GM12892 (cell line): ENCODE results near the gene CCT2.

Source experiments
- POLR2A ChIP-seq: IDR thresholded peaks from 2 replicates; pipeline ENCODE4 v1.6.1; 2011; ENCODE audit warnings: low read depth, low read length, control low read depth
- POLR2AphosphoS5 ChIP-seq: IDR thresholded peaks from 2 replicates; pipeline ENCODE4 v1.6.1; 2011; ENCODE audit warnings: low read depth, low read length, control low read depth
- TAF1 ChIP-seq: IDR thresholded peaks from 2 replicates; pipeline ENCODE4 v1.6.1; 2011; ENCODE audit warnings: low read depth, mild to moderate bottlenecking, control low read depth, low read length, borderline replicate concordance

DNA sequence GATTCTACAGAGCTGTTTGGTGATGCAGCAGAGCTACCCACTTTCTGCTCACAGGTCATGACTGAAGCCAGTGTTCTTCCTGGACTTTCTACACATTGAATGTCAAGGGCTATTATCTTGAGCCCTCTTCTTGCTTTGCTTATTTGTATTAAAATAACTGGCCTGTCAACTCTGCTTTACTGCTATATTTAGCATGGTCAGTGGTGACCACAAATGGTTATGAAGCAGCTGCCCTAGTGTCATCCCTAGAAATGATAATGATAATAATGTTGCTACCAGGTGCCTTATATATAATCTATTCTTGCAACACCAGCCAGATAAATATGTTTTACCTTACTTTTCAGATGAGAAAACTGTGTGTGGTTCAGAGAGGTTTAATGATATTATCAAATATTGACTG lies 28.1 kb downstream of the CCT2 start:
- no peak for TF ChIP-seq POLR2AphosphoS5
- no peak for TF ChIP-seq POLR2A
- no peak for TF ChIP-seq TAF1
